ENCODE data around the gene HOXD4.

The HOXD4 gene

DNA sequence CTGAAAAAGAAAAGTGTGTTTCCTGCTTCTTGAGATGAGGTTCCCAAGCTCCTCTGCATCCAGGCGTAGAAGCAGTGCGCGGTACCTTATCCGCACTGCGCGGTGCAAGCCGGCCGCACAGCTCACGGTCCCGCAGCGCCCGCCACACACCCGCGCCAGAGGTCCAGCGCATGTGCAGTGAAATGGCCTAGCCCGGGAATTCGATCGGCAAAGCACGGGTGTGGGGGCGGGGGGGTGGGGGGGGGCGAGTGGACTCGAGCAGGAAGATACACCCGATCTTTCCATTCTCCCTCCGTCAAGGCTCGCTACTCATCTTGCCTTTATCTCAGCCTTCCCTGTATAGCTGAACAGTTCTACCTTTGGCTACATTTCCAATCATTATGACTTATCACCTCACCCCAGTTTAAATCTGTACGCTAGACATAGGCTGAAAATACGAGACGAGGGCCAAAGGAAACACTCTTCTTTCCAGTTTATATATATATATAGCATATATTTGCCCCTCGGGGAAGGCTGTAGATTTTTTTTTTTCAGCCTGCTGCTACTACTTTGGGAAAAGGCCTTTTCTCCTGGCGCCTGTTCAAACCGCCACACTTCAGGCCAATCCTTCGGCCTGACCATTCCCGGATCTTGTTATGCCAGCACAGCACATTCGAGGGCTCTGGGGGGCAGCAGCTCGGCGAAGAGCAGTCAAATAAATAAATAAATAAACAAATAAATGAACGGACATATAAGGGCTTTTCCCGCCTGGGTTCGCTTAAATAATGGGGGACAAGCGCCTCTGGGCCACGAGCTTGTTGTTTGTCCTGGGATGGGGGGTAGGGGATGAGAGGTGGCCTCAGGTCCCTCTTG lies 11.5 kb upstream of the HOXD4 start:
- peak; percentile 41 for DNase-seq (ENCODE audit: low spot score)

DNA sequence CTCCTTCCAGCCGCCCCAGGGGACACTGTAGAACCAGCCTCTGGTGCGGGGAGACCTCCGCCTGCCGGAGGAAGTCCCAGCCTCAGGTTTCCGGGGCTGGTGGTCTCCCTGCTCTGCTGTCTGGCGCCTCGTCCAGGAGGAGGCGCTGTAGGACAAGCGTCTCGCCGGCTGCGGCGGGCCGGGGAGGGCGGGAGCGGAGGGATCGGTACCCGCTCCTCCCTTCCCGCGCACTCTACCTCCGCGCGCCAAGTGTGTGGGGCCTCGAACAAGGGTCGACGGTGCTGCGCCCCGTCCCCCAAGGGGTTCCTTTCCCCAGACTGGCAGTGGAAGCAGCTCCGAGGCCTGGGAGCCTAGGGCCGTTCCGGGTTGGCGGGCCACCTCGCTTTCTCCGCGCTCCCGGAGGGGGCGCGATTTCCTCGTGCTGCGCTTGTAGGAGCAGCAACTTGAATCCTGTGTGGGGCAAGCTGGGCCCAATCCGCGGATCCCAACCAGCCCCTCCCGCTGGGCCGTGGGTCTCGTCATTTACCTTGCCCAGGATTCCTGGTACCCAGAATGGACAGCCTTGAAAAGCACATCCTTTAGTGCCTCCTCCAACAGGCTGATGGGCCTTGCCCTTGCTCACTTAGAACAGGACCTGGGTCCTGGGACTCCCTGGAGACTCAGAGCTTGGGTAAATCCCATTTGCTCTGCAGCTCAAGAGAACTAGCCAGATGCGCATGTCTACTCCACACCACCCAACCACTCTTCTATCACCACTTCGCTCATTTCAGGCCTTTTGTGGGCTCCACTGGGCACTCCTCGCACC lies 10.6 kb upstream of the HOXD4 start:
- DNase-seq (ENCODE audit: low spot score): peak; percentile 90

- no peak for DNase-seq (ENCODE audit: low spot score)
Observed at GRCh38 chr2:176142281-176142680, 9.1 kb upstream of the HOXD4 start.

- DNase-seq (ENCODE audit: low spot score): no peak
Observed at GRCh38 chr2:176145085-176145969, 6.0 kb upstream of the HOXD4 start.

GRCh38 chr2:176146101-176146500 lies 5.2 kb upstream of the HOXD4 start:
- DNase-seq (ENCODE audit: low spot score): no peak

GRCh38 chr2:176146645-176147044 lies 4.7 kb upstream of the HOXD4 start:
- DNase-seq (ENCODE audit: low spot score): no peak

- DNase-seq (ENCODE audit: low spot score): no peak
Observed at GRCh38 chr2:176147210-176147799, 4.0 kb upstream of the HOXD4 start.

DNA sequence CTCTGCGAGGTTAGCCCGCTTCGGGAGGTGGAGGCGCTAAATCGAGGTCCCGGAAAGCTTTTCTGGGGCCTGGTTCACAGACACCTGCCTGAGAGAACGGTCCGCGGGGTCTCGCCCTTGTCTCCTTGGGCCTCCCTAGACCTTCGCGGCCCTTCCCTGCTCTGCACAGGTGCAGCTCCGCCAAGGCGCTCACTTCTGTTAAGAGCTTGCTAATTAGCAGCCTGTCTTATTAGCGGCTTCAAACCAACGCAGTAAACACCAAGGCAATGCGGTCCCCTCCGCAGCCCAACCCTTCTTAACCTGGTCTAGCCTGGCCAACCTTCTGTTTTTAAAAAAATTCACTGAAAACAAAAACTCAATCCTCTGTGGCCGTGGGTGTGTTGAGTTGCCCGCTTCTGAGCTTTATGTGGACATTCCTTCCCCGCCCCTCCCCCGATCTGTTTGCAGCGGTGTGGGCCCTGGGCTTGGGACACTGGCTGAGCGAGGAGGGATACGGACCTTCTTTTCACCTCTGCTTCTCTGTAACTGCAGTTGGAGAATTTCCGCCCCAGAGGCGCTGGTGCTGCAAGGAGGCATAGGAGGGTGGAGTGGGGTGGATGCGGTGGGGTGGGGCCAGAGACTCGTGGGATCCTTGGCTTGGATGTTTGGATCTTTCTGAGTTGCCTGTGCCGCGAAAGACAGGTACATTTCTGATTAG lies 3.4 kb upstream of the HOXD4 start:
- DNase-seq (ENCODE audit: low spot score): no peak

- DNase-seq (ENCODE audit: low spot score): no peak
Observed at GRCh38 chr2:176148751-176149421, 2.5 kb upstream of the HOXD4 start.

- DNase-seq (ENCODE audit: low spot score): no peak
Observed at GRCh38 chr2:176149481-176149938, 1.8 kb upstream of the HOXD4 start.

GRCh38 chr2:176149939-176150583 lies 1.3 kb upstream of the HOXD4 start:
- no peak for DNase-seq (ENCODE audit: low spot score)

DNA sequence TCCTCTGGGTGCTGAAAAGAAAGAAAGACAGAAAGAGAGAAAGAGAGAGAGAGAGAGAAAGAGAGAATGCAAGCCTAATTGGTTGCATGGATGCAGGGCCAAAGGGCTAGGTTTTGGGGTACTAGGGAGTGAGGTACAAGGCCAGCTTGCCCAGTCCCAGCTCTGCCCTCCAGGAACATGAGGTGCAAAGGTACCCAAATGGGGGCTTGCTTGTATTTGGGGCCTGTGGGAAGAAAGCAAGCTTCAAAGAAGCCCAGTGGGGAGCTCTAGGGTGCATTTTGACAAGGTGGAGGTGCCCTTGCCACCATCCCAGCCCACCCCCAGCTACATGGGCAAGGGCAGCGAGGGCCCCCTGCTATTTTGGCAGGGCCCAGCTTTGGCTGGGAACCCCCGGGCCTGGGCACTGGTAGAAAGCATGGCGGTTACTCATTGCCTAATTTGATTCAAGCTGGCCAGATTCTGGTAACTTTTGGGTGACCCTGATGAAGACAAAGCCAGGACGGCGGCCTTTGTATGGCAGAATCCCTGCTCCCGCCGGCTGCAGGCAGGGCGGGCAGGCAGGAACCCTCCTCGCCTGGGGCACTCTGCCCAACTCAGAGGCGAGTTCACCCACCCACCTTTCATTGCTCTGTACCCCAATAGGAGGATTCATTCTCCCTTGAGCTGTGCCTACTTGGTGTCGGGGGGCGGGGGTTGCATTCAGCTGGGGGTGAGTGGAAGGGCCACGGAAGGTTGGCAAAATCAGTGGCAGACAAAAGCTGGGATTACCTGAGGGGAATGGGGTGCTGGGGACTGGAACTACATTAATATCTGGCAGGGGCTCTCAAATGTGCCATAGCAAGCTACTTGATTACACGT lies 537 bp upstream of the HOXD4 start:
- DNase-seq (ENCODE audit: low spot score): no peak

GRCh38 chr2:176152350-176153181 lies 1.2 kb downstream of the HOXD4 start:
- no peak for DNase-seq (ENCODE audit: low spot score)

- DNase-seq (ENCODE audit: low spot score): no peak
Observed at GRCh38 chr2:176154576-176155252, 3.4 kb downstream of the HOXD4 start.

DNA sequence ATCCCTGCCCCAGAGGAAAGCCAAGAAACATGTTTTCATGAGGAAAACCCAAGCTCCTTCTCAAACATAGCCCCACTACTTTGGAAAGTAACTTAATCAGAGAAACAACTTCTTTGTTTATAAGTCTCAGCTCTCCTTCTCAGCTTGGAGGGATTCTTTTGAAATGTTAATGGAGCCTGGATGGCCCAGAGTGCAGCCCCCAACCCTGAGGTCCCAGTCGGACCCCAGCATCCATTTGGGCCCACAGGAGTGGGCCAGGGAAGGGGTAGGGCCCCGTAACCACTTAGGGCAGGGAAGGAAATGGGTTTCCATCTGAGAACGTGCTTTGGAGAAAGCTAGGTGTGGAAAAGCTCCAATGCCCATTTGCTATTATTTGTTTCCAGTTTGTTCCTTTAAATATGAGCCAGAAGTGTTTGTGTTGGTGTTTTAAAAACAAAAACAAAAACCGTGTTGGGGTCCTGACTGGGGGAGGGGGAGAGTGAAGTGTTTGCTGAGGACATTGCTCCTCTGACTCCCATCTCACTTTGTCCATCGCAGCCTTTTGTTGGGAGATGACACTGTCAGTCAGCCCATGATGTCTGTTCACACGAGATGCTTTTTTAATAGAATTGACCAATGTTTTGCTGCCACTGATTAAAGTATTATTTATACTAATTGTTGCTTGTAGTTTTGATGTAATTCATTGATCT lies 4.2 kb downstream of the HOXD4 start:
- DNase-seq (ENCODE audit: low spot score): no peak

DNA sequence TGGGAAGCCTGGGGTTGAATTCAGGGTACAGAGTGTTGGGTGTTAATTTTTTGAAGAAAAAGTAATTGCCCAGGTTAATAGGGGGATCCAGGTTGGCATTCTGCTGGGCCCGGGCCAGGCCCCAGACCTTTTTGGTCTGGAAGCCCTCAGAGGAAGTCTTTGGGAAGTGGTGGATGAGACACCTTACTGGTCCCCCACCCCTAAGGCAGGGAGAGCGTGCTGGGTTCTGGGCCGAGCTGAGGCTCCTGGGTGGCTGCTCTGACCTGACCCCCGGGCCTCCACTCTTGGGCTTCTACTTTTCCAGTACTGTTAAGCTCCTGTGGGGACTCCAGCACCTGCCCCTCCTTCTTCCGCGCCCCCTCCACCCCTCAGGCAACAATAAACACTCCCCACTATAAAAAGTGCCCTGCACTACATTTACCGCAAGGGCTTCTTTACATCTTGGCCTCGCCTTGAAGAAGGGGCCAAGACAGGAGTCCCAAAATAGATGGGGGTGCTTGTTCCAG lies 5.0 kb downstream of the HOXD4 start:
- DNase-seq (ENCODE audit: low spot score): no peak

Data from AG08395 (cell line).